ENCODE data around the gene UGGT1. TPM values are rescaled to one million over a fixed set of nuclear protein-coding genes. Genes with fewer than 3 reads are reported as not detected.

The UGGT1 gene
- total RNA-seq, 1 donor from 2014 or later = 33.0 TPM

Other genes with a start within 250 kb of the UGGT1 start
- gene POLR2D, start 233.0 kb upstream of the UGGT1 start, total RNA-seq = 15.3 TPM
- 6.4 TPM for gene AMMECR1L, start 205.2 kb upstream of the UGGT1 start, total RNA-seq
- gene SAP130, start 63.1 kb upstream of the UGGT1 start, total RNA-seq = 12.3 TPM
- gene HS6ST1, start 227.7 kb downstream of the UGGT1 start, total RNA-seq = 21.8 TPM

All from left lobe of liver (tissue), 1 donor.